ENCODE data around the gene CHMP4A. TPM values are rescaled to one million over a fixed set of nuclear protein-coding genes. Genes with fewer than 3 reads are reported as not detected.

CHMP4A gene
- total RNA-seq, 1 experiment from 2014 or later, result 32.7 TPM

DNA sequence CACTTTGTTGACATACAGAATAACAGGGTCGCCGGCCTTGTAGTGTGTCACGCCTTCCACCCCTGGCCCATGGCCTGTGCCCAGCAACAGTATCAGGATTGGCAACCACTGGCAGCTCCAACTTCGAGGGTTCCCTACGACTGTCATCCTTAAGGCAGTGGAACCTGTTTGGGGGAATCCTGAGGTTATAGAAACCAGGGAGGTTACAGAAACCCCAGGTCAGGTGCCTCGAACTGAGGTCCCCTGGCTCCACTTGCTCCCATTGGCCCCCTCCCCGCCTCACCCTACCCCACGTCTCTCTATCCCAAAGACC, 18.5 kb downstream of the CHMP4A start:
- ATAC-seq, result no peak
- DNase-seq (ENCODE audit: low spot score), result no peak
- POLR2A ChIA-PET, result interaction anchor here (1.0 to 1.9 kb wide), 9 partner anchors 23 to 101 kb away, joined by 3 to 7 read pairs (median 5); partner anchors contain the start of genes DCAF11, IRF9, NRL and PCK2
- Mint-ChIP-seq H3K36me3 (peaks cover 28% of the 10 kb centered on the region), H3K4me1 (peaks cover 23% of the 10 kb centered on the region), H3K27ac (peak overlapping the region; percentile 83), H3K9me3 (peaks cover 8% of the 10 kb centered on the region), H3K4me3 (peak overlapping the region; percentile 94), H3K27me3 (ENCODE audit: low read depth) (no peaks in the 10 kb centered on the region)
- CTCF ChIA-PET, result interaction anchor here (0.8 to 1.8 kb wide), 6 partner anchors 18 to 628 kb away, joined by 3 to 16 read pairs (median 8); partner anchors contain the start of genes AP1G2, CHMP4A, CIDEB and EMC9
- TF ChIP-seq ZNF425 (CRISPR knock-in tag; conservative IDR thresholded peaks at IDR 0.05) (no peak), ZBTB43 (CRISPR knock-in tag; IDR thresholded peaks at IDR 0.05) (no peak), NR2C2 (CRISPR knock-in tag; IDR thresholded peaks at IDR 0.05) (no peak), ZNF671 (CRISPR knock-in tag; IDR thresholded peaks at IDR 0.05) (no peak), SP1 (CRISPR knock-in tag; conservative IDR thresholded peaks at IDR 0.05) (no peak), ZMAT4 (CRISPR knock-in tag; IDR thresholded peaks at IDR 0.05) (no peak)
- TF ChIP-seq, protein P1, sequence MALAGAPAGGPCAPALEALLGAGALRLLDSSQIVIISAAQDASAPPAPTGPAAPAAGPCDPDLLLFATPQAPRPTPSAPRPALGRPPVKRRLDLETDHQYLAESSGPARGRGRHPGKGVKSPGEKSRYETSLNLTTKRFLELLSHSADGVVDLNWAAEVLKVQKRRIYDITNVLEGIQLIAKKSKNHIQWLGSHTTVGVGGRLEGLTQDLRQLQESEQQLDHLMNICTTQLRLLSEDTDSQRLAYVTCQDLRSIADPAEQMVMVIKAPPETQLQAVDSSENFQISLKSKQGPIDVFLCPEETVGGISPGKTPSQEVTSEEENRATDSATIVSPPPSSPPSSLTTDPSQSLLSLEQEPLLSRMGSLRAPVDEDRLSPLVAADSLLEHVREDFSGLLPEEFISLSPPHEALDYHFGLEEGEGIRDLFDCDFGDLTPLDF (CRISPR knock-in tag; IDR thresholded peaks at IDR 0.05), result no peak

DNA sequence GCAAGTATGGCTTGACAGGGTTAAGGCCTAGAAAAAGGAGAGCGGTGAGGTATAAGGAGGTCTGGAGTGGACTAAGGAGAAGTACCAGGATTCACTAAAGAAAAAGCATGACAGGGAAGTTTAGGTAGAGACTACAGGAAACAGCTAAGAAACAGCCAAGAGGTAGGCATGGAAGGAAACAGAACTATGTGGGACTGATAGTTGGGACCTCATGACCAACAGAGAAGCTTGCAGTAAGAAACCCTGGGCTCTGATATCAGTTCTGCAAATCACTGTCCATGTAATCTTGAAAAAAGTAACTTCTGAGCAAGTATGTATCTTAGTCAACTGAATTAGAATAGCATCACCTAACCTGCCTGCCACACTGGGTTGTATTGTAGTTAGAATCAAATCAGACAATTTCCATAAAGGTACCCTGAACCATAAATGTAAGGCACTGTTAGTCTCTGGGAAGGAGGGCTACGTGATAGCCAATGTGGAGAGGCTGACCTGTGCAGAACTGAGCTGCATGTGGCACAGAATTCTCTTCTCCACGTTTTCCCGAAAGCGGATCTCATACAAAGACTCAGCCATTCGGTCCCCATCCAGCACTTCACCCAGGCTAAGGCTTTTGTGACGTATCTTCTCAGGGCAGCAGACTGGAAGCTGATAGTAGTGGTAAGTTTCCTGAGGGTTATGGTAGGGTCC, 19.0 kb downstream of the CHMP4A start:
- H3K27me3 Mint-ChIP-seq (ENCODE audit: low read depth), result no peaks in the 10 kb centered on the region
- POLR2A ChIA-PET, result interaction anchor here (1.3 kb wide), 1 partner anchor 77 kb away, joined by 3 read pairs; the partner anchor contains the start of gene RABGGTA
- CTCF ChIA-PET, result interaction anchor here (1.4 kb wide), 1 partner anchor 53 kb away, joined by 3 read pairs; the partner anchor contains the start of gene EMC9
- DNase-seq (ENCODE audit: low spot score) (no peak), ATAC-seq (no peak)
- H3K36me3 Mint-ChIP-seq, result peaks cover 25% of the 10 kb centered on the region
- peak overlapping the region; percentile 83; the same call in 1 of the 2 replicates for H3K27ac Mint-ChIP-seq
- H3K4me1 Mint-ChIP-seq, result peaks cover 25% of the 10 kb centered on the region
- H3K4me3 Mint-ChIP-seq, result peak overlapping the region; percentile 94
- peaks cover 8% of the 10 kb centered on the region for H3K9me3 Mint-ChIP-seq
- TF ChIP-seq ZNF138 (CRISPR knock-in tag; conservative IDR thresholded peaks at IDR 0.05), result no peak
- TF ChIP-seq, protein P2, sequence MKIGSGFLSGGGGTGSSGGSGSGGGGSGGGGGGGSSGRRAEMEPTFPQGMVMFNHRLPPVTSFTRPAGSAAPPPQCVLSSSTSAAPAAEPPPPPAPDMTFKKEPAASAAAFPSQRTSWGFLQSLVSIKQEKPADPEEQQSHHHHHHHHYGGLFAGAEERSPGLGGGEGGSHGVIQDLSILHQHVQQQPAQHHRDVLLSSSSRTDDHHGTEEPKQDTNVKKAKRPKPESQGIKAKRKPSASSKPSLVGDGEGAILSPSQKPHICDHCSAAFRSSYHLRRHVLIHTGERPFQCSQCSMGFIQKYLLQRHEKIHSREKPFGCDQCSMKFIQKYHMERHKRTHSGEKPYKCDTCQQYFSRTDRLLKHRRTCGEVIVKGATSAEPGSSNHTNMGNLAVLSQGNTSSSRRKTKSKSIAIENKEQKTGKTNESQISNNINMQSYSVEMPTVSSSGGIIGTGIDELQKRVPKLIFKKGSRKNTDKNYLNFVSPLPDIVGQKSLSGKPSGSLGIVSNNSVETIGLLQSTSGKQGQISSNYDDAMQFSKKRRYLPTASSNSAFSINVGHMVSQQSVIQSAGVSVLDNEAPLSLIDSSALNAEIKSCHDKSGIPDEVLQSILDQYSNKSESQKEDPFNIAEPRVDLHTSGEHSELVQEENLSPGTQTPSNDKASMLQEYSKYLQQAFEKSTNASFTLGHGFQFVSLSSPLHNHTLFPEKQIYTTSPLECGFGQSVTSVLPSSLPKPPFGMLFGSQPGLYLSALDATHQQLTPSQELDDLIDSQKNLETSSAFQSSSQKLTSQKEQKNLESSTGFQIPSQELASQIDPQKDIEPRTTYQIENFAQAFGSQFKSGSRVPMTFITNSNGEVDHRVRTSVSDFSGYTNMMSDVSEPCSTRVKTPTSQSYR (CRISPR knock-in tag; IDR thresholded peaks at IDR 0.05), result no peak
- TF ChIP-seq SP1 (CRISPR knock-in tag; conservative IDR thresholded peaks at IDR 0.05), result no peak
- TF ChIP-seq ATF3 (CRISPR knock-in tag; conservative IDR thresholded peaks at IDR 0.05), result no peak
- TF ChIP-seq, protein P3, sequence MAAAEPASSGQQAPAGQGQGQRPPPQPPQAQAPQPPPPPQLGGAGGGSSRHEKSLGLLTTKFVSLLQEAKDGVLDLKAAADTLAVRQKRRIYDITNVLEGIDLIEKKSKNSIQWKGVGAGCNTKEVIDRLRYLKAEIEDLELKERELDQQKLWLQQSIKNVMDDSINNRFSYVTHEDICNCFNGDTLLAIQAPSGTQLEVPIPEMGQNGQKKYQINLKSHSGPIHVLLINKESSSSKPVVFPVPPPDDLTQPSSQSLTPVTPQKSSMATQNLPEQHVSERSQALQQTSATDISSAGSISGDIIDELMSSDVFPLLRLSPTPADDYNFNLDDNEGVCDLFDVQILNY (CRISPR knock-in tag; IDR thresholded peaks at IDR 0.05), result no peak
- TF ChIP-seq, protein P4, sequence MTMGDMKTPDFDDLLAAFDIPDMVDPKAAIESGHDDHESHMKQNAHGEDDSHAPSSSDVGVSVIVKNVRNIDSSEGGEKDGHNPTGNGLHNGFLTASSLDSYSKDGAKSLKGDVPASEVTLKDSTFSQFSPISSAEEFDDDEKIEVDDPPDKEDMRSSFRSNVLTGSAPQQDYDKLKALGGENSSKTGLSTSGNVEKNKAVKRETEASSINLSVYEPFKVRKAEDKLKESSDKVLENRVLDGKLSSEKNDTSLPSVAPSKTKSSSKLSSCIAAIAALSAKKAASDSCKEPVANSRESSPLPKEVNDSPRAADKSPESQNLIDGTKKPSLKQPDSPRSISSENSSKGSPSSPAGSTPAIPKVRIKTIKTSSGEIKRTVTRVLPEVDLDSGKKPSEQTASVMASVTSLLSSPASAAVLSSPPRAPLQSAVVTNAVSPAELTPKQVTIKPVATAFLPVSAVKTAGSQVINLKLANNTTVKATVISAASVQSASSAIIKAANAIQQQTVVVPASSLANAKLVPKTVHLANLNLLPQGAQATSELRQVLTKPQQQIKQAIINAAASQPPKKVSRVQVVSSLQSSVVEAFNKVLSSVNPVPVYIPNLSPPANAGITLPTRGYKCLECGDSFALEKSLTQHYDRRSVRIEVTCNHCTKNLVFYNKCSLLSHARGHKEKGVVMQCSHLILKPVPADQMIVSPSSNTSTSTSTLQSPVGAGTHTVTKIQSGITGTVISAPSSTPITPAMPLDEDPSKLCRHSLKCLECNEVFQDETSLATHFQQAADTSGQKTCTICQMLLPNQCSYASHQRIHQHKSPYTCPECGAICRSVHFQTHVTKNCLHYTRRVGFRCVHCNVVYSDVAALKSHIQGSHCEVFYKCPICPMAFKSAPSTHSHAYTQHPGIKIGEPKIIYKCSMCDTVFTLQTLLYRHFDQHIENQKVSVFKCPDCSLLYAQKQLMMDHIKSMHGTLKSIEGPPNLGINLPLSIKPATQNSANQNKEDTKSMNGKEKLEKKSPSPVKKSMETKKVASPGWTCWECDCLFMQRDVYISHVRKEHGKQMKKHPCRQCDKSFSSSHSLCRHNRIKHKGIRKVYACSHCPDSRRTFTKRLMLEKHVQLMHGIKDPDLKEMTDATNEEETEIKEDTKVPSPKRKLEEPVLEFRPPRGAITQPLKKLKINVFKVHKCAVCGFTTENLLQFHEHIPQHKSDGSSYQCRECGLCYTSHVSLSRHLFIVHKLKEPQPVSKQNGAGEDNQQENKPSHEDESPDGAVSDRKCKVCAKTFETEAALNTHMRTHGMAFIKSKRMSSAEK (CRISPR knock-in tag; IDR thresholded peaks at IDR 0.05; ENCODE audit: borderline replicate concordance), result no peak
- no peak for TF ChIP-seq ZMAT4 (CRISPR knock-in tag; IDR thresholded peaks at IDR 0.05)
- TF ChIP-seq GRHL2 (CRISPR knock-in tag; IDR thresholded peaks at IDR 0.05; ENCODE audit: insufficient replicate concordance, severe bottlenecking), result no peak
- TF ChIP-seq NR2C2 (CRISPR knock-in tag; IDR thresholded peaks at IDR 0.05), result no peak
- no peak for TF ChIP-seq ATF1 (CRISPR knock-in tag; IDR thresholded peaks at IDR 0.05)
